ENCODE results near the gene ST3GAL3. TPM values are rescaled to one million over a fixed set of nuclear protein-coding genes. Genes with fewer than 3 reads are reported as not detected.

Gene ST3GAL3
- total RNA-seq, 1 donor from 2014 or later: 24.3 TPM

- H3K27ac Mint-ChIP-seq: peak overlapping the region; percentile 37
- no peak for ATAC-seq (ENCODE audit: low read depth)
- H3K27me3 Mint-ChIP-seq: no peaks in the 10 kb centered on the region
- CTCF ChIA-PET: no interaction called here
- DNase-seq: no peak
- intact Hi-C loops (cut with micrococcal nuclease): loop anchor here (10.0 kb wide), 4 partner anchors 238 to 1642 kb away; partner anchors contain the start of genes CDC20, DMAP1, FOXJ3 and PPCS
- TF ChIP-seq, protein P1, sequence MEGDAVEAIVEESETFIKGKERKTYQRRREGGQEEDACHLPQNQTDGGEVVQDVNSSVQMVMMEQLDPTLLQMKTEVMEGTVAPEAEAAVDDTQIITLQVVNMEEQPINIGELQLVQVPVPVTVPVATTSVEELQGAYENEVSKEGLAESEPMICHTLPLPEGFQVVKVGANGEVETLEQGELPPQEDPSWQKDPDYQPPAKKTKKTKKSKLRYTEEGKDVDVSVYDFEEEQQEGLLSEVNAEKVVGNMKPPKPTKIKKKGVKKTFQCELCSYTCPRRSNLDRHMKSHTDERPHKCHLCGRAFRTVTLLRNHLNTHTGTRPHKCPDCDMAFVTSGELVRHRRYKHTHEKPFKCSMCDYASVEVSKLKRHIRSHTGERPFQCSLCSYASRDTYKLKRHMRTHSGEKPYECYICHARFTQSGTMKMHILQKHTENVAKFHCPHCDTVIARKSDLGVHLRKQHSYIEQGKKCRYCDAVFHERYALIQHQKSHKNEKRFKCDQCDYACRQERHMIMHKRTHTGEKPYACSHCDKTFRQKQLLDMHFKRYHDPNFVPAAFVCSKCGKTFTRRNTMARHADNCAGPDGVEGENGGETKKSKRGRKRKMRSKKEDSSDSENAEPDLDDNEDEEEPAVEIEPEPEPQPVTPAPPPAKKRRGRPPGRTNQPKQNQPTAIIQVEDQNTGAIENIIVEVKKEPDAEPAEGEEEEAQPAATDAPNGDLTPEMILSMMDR (IDR thresholded peaks at IDR 0.05): no peak
- peaks cover 58% of the 10 kb centered on the region for H3K4me1 Mint-ChIP-seq
- H3K36me3 Mint-ChIP-seq (ENCODE audit: low read depth): peaks cover 44% of the 10 kb centered on the region
- POLR2A ChIA-PET: interaction anchor here (3.3 kb wide), 1 partner anchor 15 kb away, joined by 23 read pairs; the partner anchor contains the start of gene CCDC24
- H3K9me3 Mint-ChIP-seq: no peaks in the 10 kb centered on the region
- peak overlapping the region; percentile 92 for H3K4me3 Mint-ChIP-seq
Observed at GRCh38 chr1:43976890-43977289, 269.6 kb downstream of the ST3GAL3 start.

DNA sequence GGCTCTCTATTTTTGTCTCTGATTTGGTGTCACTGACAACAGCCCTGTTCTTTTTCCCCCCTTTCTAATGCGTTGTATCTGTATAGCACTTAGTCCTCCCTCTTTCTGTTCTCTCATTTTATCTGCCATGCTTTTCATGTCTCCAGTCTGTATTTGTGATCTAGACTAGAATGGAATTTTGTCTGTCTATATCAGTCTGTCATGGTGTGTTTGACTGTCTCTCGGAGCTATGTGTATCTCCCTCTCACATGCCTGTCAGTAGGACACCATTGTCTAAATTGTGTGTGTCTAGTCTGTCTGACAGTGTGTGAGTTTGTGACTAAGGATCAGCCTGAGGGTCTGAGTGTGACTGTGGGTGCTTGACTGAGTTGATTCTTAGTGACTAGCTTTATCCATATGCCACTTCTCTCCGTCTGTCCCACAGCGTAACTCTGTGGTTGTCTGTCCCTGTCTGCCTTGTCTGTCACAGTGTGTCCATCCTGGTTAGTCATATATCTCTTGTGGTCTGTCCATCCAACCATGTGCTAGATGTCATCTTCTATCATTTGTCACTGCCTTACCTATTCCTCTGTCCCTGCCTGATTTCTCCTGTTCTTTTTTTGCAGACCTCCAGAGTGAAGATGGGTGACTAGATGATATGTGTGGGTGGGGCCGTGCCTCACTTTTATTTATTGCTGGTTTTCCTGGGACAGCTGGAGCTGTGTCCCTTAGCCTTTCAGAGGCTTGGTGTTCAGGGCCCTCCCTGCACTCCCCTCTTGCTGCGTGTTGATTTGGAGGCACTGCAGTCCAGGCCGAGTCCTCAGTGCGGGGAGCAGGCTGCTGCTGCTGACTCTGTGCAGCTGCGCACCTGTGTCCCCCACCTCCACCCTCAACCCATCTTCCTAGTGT is 270.3 kb downstream of the ST3GAL3 start:
- DNase-seq: no peak

GRCh38 chr1:43978264-43978550 is 270.9 kb downstream of the ST3GAL3 start:
- TF ChIP-seq, protein P1 (IDR thresholded peaks at IDR 0.05): no peak
- no peak overlapping the region for H3K27ac Mint-ChIP-seq
- peaks cover 57% of the 10 kb centered on the region for H3K4me1 Mint-ChIP-seq
- ATAC-seq (ENCODE audit: low read depth): no peak
- H3K9me3 Mint-ChIP-seq: no peaks in the 10 kb centered on the region
- H3K36me3 Mint-ChIP-seq (ENCODE audit: low read depth): peaks cover 31% of the 10 kb centered on the region
- intact Hi-C loops (cut with micrococcal nuclease): loop anchor here (10.0 kb wide), 4 partner anchors 237 to 1643 kb away; partner anchors contain the start of genes CDC20, DMAP1, FOXJ3 and PPCS
- POLR2A ChIA-PET: interaction anchor here (0.5 kb wide), 1 partner anchor 53 kb away, joined by 5 read pairs; no protein-coding TSS in a partner anchor
- DNase-seq: no peak
- CTCF ChIA-PET: no interaction called here
- peak overlapping the region; percentile 92 for H3K4me3 Mint-ChIP-seq
- no peaks in the 10 kb centered on the region for H3K27me3 Mint-ChIP-seq

More for the DNA sequence above, 270.3 kb downstream of the ST3GAL3 start:
- no peaks in the 10 kb centered on the region for H3K27me3 Mint-ChIP-seq
- POLR2A ChIA-PET: no interaction called here
- no peaks in the 10 kb centered on the region for H3K9me3 Mint-ChIP-seq
- H3K36me3 Mint-ChIP-seq (ENCODE audit: low read depth): peaks cover 37% of the 10 kb centered on the region
- peaks cover 58% of the 10 kb centered on the region for H3K4me1 Mint-ChIP-seq
- peak overlapping the region; percentile 92 for H3K4me3 Mint-ChIP-seq
- intact Hi-C loops (cut with micrococcal nuclease): loop anchor here (10.0 kb wide), 4 partner anchors 237 to 1643 kb away; partner anchors contain the start of genes CDC20, DMAP1, FOXJ3 and PPCS
- no peak for ATAC-seq (ENCODE audit: low read depth)
- CTCF ChIA-PET: no interaction called here
- H3K27ac Mint-ChIP-seq: peak overlapping the region; percentile 31
- TF ChIP-seq, protein P1 (IDR thresholded peaks at IDR 0.05): no peak

DNA sequence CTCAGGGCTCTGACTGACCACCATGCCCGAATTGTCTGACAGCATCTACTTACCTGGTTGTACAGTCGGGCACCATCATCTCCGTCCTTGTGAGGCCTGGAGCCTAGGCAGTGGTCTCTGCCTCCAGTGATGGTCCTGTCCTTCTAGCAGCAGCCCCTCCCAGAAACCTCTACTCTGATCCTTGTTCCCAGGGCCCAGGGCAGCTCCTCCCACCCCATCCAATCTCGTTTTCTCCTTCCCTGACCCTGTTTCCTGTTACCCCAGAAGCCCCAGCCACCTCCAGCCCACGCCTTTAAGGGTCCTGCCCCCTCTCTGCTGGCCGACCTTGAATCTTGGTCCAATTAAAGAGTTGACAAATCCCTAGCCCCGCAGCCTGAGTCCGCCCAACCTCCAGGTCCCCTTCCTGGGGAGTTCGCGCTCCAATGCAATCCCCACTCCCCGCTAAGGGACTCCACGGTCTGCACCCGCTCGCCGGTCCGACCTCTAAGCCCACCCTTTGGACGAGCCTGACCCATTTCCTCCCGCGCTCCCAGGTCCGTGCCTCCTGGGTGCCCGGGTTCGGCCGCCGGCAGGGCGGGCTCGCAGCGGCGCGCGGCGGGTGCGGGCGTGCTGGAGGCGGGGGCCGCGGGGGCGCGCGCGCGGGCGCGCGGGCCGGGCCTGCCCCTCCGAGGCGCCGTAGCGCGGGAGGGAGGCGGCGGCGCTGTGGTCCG is 271.4 kb downstream of the ST3GAL3 start, which contains the start of gene B4GALT2:
Gene B4GALT2, plus strand, starts transcription at position 660 of the 710 bp plus-strand sequence. CDS start 1,951 bp downstream, outside the sequence.
- CTCF ChIA-PET: no interaction called here

More for the DNA sequence above, 271.4 kb downstream of the ST3GAL3 start, which contains the start of gene B4GALT2:
- Mint-ChIP-seq H3K27me3 (no peaks in the 10 kb centered on the region), H3K27ac (peak within 1 kb of the TSS; percentile 44), H3K9me3 (no peaks in the 10 kb centered on the region), H3K4me1 (peaks cover 52% of the 10 kb centered on the region), H3K4me3 (peak within 1 kb of the TSS; percentile 92), H3K36me3 (ENCODE audit: low read depth) (peaks cover 27% of the 10 kb centered on the region)
- POLR2A ChIA-PET: interaction anchor here (0.5 kb wide), 1 partner anchor 52 kb away, joined by 5 read pairs; no protein-coding TSS in a partner anchor
- peak; percentile 44 for DNase-seq
- TF ChIP-seq, protein P1 (IDR thresholded peaks at IDR 0.05): no peak
- intact Hi-C loops (cut with micrococcal nuclease): loop anchor here (10.0 kb wide), 4 partner anchors 236 to 1644 kb away; partner anchors contain the start of genes CDC20, DMAP1, FOXJ3 and PPCS
- ATAC-seq (ENCODE audit: low read depth): no peak
